Measurements from ENCODE around the gene TMPRSS11F.
"Not testable (repeated sequence)": the region's sequence is repeated elsewhere in the genome, so short reads cannot be mapped to it uniquely, and the experiment has no call there.

TMPRSS11F gene

GRCh38 chr4:68129793-68130192 lies at the start of gene TMPRSS11F:
TMPRSS11F (minus strand) TSS chr4:68129869; CDS start chr4:68129820, 49 bp downstream.
- DNase-seq (ENCODE audit: low read depth in 3 of 3): no peak

- no peak for DNase-seq (ENCODE audit: low read depth in 3 of 3)
These were observed 47.2 kb upstream of the TMPRSS11F start for GRCh38 chr4:68176904-68177303.

GRCh38 chr4:68176500-68176899 lies 46.8 kb upstream of the TMPRSS11F start:
- DNase-seq (ENCODE audit: low read depth in 3 of 3): no peak

- DNase-seq (ENCODE audit: low read depth in 3 of 3): peak in 2 of 3 donors; percentile 28 to 31
These were observed 46.0 kb upstream of the TMPRSS11F start for GRCh38 chr4:68175562-68176155.

- not testable (repeated sequence) for DNase-seq (ENCODE audit: low read depth in 3 of 3)
These were observed 44.7 kb upstream of the TMPRSS11F start for GRCh38 chr4:68174389-68174788.

- DNase-seq (ENCODE audit: low read depth in 3 of 3): not testable (repeated sequence)
These were observed 42.5 kb upstream of the TMPRSS11F start for GRCh38 chr4:68172147-68172546.

GRCh38 chr4:68167706-68168105 lies 38.0 kb upstream of the TMPRSS11F start:
- DNase-seq (ENCODE audit: low read depth in 3 of 3): no peak

GRCh38 chr4:68167166-68167565 lies 37.5 kb upstream of the TMPRSS11F start:
- DNase-seq (ENCODE audit: low read depth in 3 of 3): no peak

- DNase-seq (ENCODE audit: low read depth in 3 of 3): no peak
These were observed 34.1 kb upstream of the TMPRSS11F start for GRCh38 chr4:68163754-68164153.

GRCh38 chr4:68162196-68162595 lies 32.5 kb upstream of the TMPRSS11F start:
- DNase-seq (ENCODE audit: low read depth in 3 of 3): no peak

GRCh38 chr4:68152411-68152810 lies 22.7 kb upstream of the TMPRSS11F start:
- DNase-seq (ENCODE audit: low read depth in 3 of 3): no peak

- no peak for DNase-seq (ENCODE audit: low read depth in 3 of 3)
These were observed 19.4 kb upstream of the TMPRSS11F start for GRCh38 chr4:68148800-68149685.

- no peak for DNase-seq (ENCODE audit: low read depth in 3 of 3)
These were observed 17.4 kb upstream of the TMPRSS11F start for GRCh38 chr4:68147079-68147478.

- no peak for DNase-seq (ENCODE audit: low read depth in 3 of 3)
These were observed 15.6 kb upstream of the TMPRSS11F start for GRCh38 chr4:68145261-68145660.

GRCh38 chr4:68141852-68142251 lies 12.2 kb upstream of the TMPRSS11F start:
- no peak for DNase-seq (ENCODE audit: low read depth in 3 of 3)

- no peak for DNase-seq (ENCODE audit: low read depth in 3 of 3)
These were observed 2.7 kb upstream of the TMPRSS11F start for GRCh38 chr4:68132342-68132741.

GRCh38 chr4:68124262-68124661 lies 5.4 kb downstream of the TMPRSS11F start:
- DNase-seq (ENCODE audit: low read depth in 3 of 3): no peak

GRCh38 chr4:68123525-68123924 lies 6.1 kb downstream of the TMPRSS11F start:
- DNase-seq (ENCODE audit: low read depth in 3 of 3): no peak

- no peak for DNase-seq (ENCODE audit: low read depth in 3 of 3)
These were observed 9.7 kb downstream of the TMPRSS11F start for GRCh38 chr4:68119921-68120320.

GRCh38 chr4:68110441-68110840 lies 19.2 kb downstream of the TMPRSS11F start:
- DNase-seq (ENCODE audit: low read depth in 3 of 3): no peak

- no peak for DNase-seq (ENCODE audit: low read depth in 3 of 3)
These were observed 19.8 kb downstream of the TMPRSS11F start for GRCh38 chr4:68109868-68110267.

- DNase-seq (ENCODE audit: low read depth in 3 of 3): no peak
These were observed 46.9 kb downstream of the TMPRSS11F start for GRCh38 chr4:68082758-68083157.

- no peak for DNase-seq (ENCODE audit: low read depth in 3 of 3)
These were observed 49.7 kb downstream of the TMPRSS11F start for GRCh38 chr4:68079928-68080327.
